ENCODE data around the gene PPP2R2D. TPM values are rescaled to one million over a fixed set of nuclear protein-coding genes. Genes with fewer than 3 reads are reported as not detected.

Gene PPP2R2D
- total RNA-seq, 2 experiments from 2014 or later, result 37.4 to 38.5 TPM

DNA sequence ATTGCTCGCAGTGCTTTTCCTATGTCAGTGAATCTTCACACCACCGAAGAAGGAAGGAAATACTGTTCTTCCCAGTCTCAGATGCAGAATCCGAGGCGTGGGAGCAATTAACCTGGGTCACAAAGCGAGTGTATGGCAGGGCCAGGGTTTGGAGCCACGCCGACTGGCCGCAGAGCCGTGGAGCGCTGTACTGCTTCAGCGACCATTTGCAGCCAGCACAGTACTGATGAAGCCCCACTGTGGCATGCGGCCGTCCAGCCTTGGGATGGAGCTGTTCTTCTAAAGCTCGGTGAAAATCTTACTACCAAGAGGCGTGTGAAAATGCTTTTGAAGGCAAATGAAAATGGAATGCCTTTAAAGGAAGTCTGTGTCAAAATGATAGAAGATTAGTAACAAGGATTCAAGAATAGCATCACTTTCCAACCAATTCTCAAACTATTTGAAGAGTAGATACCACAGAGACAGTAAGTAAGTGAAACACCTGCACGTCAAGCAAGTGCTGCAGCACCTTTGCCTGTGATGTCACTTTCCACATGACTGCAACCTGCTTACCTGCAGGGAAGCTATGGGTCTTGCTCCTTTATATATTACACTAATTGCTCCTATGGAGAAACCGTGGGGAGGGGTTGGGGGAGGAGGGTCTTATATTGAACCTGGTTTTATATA lies 4.9 kb downstream of the PPP2R2D start:
- Histone ChIP-seq H3K79me2 (ENCODE audit: insufficient read depth, low read depth, low read length) (peaks cover 87% of the 10 kb centered on the region), H3K4me1 (ENCODE audit: insufficient read depth, low read length, poor library complexity, severe bottlenecking) (peaks cover 33% of the 10 kb centered on the region), H3K4me3 (ENCODE audit: low read depth, low read length, poor library complexity, severe bottlenecking) (no peak overlapping the region), H3K4me2 (ENCODE audit: low read length) (no peak overlapping the region), H4K20me1 (ENCODE audit: insufficient read depth, low read length) (peaks cover 31% of the 10 kb centered on the region), H3K27ac (ENCODE audit: low read depth, low read length, poor library complexity, severe bottlenecking) (no peak overlapping the region), H2AFZ (ENCODE audit: low read length) (no peak overlapping the region), H3K9me2 (ENCODE audit: insufficient read depth, low read length) (no peaks in the 10 kb centered on the region), H3K9me3 (ENCODE audit: low read length) (no peaks in the 10 kb centered on the region), H3K36me3 (ENCODE audit: insufficient read depth, low read length) (peaks cover 37% of the 10 kb centered on the region; the same call in 1 of the 2 replicates)
- intact Hi-C loops (cut with micrococcal nuclease; ENCODE audit: unreplicated experiment), result loop anchor here (10.0 kb wide), 1 partner anchor 249 kb away; no protein-coding TSS in a partner anchor
- POLR2A ChIA-PET, result interaction anchor here (0.5 kb wide), 1 partner anchor 25 kb away, joined by 3 read pairs; no protein-coding TSS in a partner anchor
- CTCF ChIA-PET (ENCODE audit: unreplicated experiment), result no interaction called here
- no TSS peak for BruUV-seq (replicated peaks)
- no peak for DNase-seq (ENCODE audit: low spot score)
- TF ChIP-seq, protein P1, sequence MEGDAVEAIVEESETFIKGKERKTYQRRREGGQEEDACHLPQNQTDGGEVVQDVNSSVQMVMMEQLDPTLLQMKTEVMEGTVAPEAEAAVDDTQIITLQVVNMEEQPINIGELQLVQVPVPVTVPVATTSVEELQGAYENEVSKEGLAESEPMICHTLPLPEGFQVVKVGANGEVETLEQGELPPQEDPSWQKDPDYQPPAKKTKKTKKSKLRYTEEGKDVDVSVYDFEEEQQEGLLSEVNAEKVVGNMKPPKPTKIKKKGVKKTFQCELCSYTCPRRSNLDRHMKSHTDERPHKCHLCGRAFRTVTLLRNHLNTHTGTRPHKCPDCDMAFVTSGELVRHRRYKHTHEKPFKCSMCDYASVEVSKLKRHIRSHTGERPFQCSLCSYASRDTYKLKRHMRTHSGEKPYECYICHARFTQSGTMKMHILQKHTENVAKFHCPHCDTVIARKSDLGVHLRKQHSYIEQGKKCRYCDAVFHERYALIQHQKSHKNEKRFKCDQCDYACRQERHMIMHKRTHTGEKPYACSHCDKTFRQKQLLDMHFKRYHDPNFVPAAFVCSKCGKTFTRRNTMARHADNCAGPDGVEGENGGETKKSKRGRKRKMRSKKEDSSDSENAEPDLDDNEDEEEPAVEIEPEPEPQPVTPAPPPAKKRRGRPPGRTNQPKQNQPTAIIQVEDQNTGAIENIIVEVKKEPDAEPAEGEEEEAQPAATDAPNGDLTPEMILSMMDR (conservative IDR thresholded peaks at IDR 0.05; ENCODE audit: low read length), result no peak
- TF ChIP-seq EZH2phosphoT487 (IDR thresholded peaks at IDR 0.05; ENCODE audit: borderline replicate concordance, low read depth, low read length), result no peak

DNA sequence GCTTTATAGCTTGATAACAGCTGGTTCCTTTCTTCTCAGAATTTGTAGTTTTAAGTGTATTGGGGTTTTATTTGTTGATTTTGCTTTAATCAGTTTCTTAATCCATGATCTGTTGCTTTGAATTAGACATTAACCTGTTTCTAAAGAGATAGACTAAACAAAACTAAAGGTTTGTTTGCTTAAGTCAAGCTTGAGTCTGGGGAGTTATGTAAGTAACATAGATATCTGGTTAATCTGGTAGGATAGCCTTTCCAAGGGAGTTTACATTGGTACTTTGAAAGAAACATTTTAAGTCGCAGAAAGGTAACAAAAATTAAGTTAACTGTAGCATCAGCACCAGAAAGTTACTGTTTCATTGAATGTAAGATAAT lies 5.4 kb downstream of the PPP2R2D start:
- H3K4me2 ChIP-seq (ENCODE audit: low read length), result no peak overlapping the region
- peaks cover 31% of the 10 kb centered on the region for H4K20me1 ChIP-seq (ENCODE audit: insufficient read depth, low read length)
- intact Hi-C loops (cut with micrococcal nuclease; ENCODE audit: unreplicated experiment), result loop anchor here (10.0 kb wide), 1 partner anchor 249 kb away; no protein-coding TSS in a partner anchor

More for the DNA sequence above, 5.4 kb downstream of the PPP2R2D start:
- H3K36me3 ChIP-seq (ENCODE audit: insufficient read depth, low read length), result peaks cover 37% of the 10 kb centered on the region; the same call in 1 of the 2 replicates
- DNase-seq (ENCODE audit: low spot score), result no peak
- peaks cover 92% of the 10 kb centered on the region for H3K79me2 ChIP-seq (ENCODE audit: insufficient read depth, low read depth, low read length)
- no peaks in the 10 kb centered on the region for H3K9me2 ChIP-seq (ENCODE audit: insufficient read depth, low read length)
- H3K4me1 ChIP-seq (ENCODE audit: insufficient read depth, low read length, poor library complexity, severe bottlenecking), result peaks cover 33% of the 10 kb centered on the region
- no peak overlapping the region for H3K27ac ChIP-seq (ENCODE audit: low read depth, low read length, poor library complexity, severe bottlenecking)
- H3K4me3 ChIP-seq (ENCODE audit: low read depth, low read length, poor library complexity, severe bottlenecking), result no peak overlapping the region
- no TSS peak for BruUV-seq (replicated peaks)
- H3K9me3 ChIP-seq (ENCODE audit: low read length), result no peaks in the 10 kb centered on the region
- no peak overlapping the region for H2AFZ ChIP-seq (ENCODE audit: low read length)
- ChIA-PET POLR2A (interaction anchor here (0.5 kb wide), 1 partner anchor 25 kb away, joined by 3 read pairs; no protein-coding TSS in a partner anchor), CTCF (ENCODE audit: unreplicated experiment) (no interaction called here)
- TF ChIP-seq, protein P1 (conservative IDR thresholded peaks at IDR 0.05; ENCODE audit: low read length), result no peak
- no peak for TF ChIP-seq EZH2phosphoT487 (IDR thresholded peaks at IDR 0.05; ENCODE audit: borderline replicate concordance, low read depth, low read length)

All from OCI-LY7 (cell line).